Measurements from ENCODE around the gene SAMM50.

Gene SAMM50

DNA sequence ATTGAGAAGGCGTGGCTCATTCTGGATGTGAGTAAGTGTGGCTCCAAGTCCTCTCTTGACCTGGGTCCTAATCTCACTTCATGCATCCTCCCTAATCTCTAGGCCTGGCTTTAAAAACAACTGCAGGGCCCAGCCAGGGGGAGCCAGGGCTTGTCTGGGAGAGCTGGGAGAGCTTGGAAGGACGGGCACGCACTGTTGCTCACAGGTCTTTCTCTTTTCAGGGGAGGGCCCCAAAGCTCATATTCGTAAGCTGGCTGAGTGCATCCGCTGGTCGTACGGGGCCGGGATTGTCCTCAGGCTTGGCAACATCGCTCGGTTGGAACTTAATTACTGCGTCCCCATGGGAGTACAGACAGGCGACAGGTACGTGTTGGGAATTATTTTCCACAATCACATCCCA is 34.8 kb downstream of the SAMM50 start:
- Histone ChIP-seq H3F3A (ENCODE audit: insufficient read depth, low read length) (no peaks in the 10 kb centered on the region), H3K4me1 (ENCODE audit: insufficient read depth, low read length, severe bottlenecking) (peaks cover 6% of the 10 kb centered on the region), H3K27ac (ENCODE audit: low read depth, low read length, poor library complexity, severe bottlenecking) (no peak overlapping the region), H3K9me3 (ENCODE audit: low read length) (no peaks in the 10 kb centered on the region), H3K9me2 (ENCODE audit: low read depth, low read length) (no peaks in the 10 kb centered on the region), H2AFZ (ENCODE audit: low read length) (no peak overlapping the region), H3K79me2 (ENCODE audit: insufficient read depth, low read length) (no peaks in the 10 kb centered on the region), H3K4me2 (ENCODE audit: low read length) (no peak overlapping the region), H4K20me1 (ENCODE audit: insufficient read depth, low read length) (no peaks in the 10 kb centered on the region), H3K4me3 (ENCODE audit: low read depth, low read length, poor library complexity, severe bottlenecking) (no peak overlapping the region), H3K9ac (ENCODE audit: low read length) (no peak overlapping the region), H3K27me3 (ENCODE audit: insufficient read depth, low read length) (no peaks in the 10 kb centered on the region), H3K36me3 (ENCODE audit: insufficient read depth, low read length) (peaks cover 79% of the 10 kb centered on the region)
- no peak for TF ChIP-seq EZH2 (IDR thresholded peaks at IDR 0.05; ENCODE audit: borderline replicate concordance, low read length)
- TF ChIP-seq CTCF (IDR thresholded peaks at IDR 0.05; ENCODE audit: low read length): no peak

DNA sequence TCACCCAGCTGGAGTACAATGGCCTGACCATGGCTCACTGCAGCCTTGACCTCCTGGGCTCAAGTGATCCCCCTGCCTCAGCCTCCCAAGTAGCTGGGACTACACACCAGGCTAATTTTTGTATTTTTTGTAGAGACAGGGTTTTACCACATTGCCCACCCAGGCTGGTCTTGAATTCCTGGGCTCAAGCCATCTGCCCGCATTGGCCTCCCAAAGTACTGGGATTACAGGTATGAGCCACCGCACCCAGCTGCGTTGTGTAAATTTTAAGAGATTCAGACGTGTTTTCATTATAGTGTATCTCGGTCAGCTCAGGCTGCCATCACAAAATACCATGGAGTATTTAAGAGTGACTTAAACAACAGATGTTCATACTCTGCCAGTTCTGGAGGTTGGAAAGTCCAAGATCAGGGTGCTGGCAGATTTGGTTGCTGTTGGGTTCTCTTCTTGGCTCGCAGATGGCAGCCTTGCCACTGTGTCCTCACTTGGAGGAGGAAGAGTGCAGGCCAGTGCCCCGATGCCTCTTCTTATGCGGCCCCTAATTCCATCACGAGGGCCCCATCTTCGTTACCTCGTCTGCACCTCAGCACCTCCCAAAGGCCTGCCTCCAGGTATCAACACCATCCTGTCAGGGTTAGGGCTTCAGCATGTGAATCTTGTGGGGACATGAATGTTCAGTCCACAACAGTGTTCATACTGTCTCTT is 36.2 kb downstream of the SAMM50 start:
- no peak overlapping the region for H2AFZ ChIP-seq (ENCODE audit: low read length)
- no peaks in the 10 kb centered on the region for H3K9me3 ChIP-seq (ENCODE audit: low read length)
- H3F3A ChIP-seq (ENCODE audit: insufficient read depth, low read length): no peaks in the 10 kb centered on the region
- H3K27ac ChIP-seq (ENCODE audit: low read depth, low read length, poor library complexity, severe bottlenecking): no peak overlapping the region
- H3K4me3 ChIP-seq (ENCODE audit: low read depth, low read length, poor library complexity, severe bottlenecking): no peak overlapping the region
- H3K79me2 ChIP-seq (ENCODE audit: insufficient read depth, low read length): no peaks in the 10 kb centered on the region
- peaks cover 68% of the 10 kb centered on the region for H3K36me3 ChIP-seq (ENCODE audit: insufficient read depth, low read length)
- TF ChIP-seq EZH2 (IDR thresholded peaks at IDR 0.05; ENCODE audit: borderline replicate concordance, low read length) (no peak), CTCF (IDR thresholded peaks at IDR 0.05; ENCODE audit: low read length) (no peak)
- H3K4me1 ChIP-seq (ENCODE audit: insufficient read depth, low read length, severe bottlenecking): peaks cover 18% of the 10 kb centered on the region
- no peak overlapping the region for H3K4me2 ChIP-seq (ENCODE audit: low read length)
- no peaks in the 10 kb centered on the region for H4K20me1 ChIP-seq (ENCODE audit: insufficient read depth, low read length)
- no peak overlapping the region for H3K9ac ChIP-seq (ENCODE audit: low read length)
- H3K9me2 ChIP-seq (ENCODE audit: low read depth, low read length): no peaks in the 10 kb centered on the region
- H3K27me3 ChIP-seq (ENCODE audit: insufficient read depth, low read length): no peaks in the 10 kb centered on the region

DNA sequence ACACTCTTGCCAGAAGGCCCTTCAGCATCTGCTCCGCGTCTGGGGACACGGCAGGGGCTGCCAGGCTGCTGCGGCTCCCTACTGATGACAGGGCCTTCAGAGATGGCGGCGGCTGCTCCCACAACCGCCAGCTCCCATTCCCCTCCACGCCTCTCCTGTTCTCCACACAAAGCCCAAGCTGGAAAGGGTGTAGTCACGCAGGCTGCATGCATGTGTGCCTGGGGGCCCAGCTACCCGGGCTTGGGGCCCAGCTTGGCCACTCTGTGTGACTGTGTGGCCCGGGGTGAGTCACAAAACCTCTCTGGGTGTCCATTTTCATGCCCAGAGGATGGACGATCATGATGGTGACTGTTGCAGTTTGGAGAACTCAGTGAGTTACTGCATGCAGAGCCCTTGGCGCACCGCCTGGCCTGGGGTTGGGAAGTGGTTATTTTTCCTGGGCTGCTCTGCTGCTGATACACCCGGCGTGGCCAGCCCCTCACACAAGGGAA is 37.1 kb downstream of the SAMM50 start:
- no peak overlapping the region for H2AFZ ChIP-seq (ENCODE audit: low read length)

More for the DNA sequence above, 37.1 kb downstream of the SAMM50 start:
- H3K4me2 ChIP-seq (ENCODE audit: low read length): no peak overlapping the region
- no peaks in the 10 kb centered on the region for H3K27me3 ChIP-seq (ENCODE audit: insufficient read depth, low read length)
- H3F3A ChIP-seq (ENCODE audit: insufficient read depth, low read length): no peaks in the 10 kb centered on the region
- H3K4me3 ChIP-seq (ENCODE audit: low read depth, low read length, poor library complexity, severe bottlenecking): no peak overlapping the region
- H3K4me1 ChIP-seq (ENCODE audit: insufficient read depth, low read length, severe bottlenecking): peaks cover 22% of the 10 kb centered on the region
- no peaks in the 10 kb centered on the region for H3K9me2 ChIP-seq (ENCODE audit: low read depth, low read length)
- no peaks in the 10 kb centered on the region for H4K20me1 ChIP-seq (ENCODE audit: insufficient read depth, low read length)
- H3K79me2 ChIP-seq (ENCODE audit: insufficient read depth, low read length): no peaks in the 10 kb centered on the region
- peaks cover 69% of the 10 kb centered on the region for H3K36me3 ChIP-seq (ENCODE audit: insufficient read depth, low read length)
- H3K9ac ChIP-seq (ENCODE audit: low read length): no peak overlapping the region
- H3K9me3 ChIP-seq (ENCODE audit: low read length): no peaks in the 10 kb centered on the region
- TF ChIP-seq EZH2 (IDR thresholded peaks at IDR 0.05; ENCODE audit: borderline replicate concordance, low read length): no peak
- no peak for TF ChIP-seq CTCF (IDR thresholded peaks at IDR 0.05; ENCODE audit: low read length)
- H3K27ac ChIP-seq (ENCODE audit: low read depth, low read length, poor library complexity, severe bottlenecking): no peak overlapping the region

Data from OCI-LY1 (cell line).